Left cardiac atrium (tissue), 4 donors: ENCODE data around the gene APP. TPM values are rescaled to one million over a fixed set of nuclear protein-coding genes. Genes with fewer than 3 reads are reported as not detected.

ENCODE experiments used
- ATAC-seq, 2 donors: fragments of 200-7000 bp; cut with Tn5 transposase; one replicate each; pipeline ENCODE4 v1.9.1; 2020; ENCODE audit warnings: mild to moderate bottlenecking in 2 of 2, moderate library complexity in 2 of 2
- DNase-seq: peaks from one replicate; pipeline ENCODE4 v3.0.0-alpha.2; 2020
- intact Hi-C, 2 donors: fragments of 100-400 bp; cut with DNase I; formaldehyde crosslinking; loops; one replicate each; pipeline versions ENCODE4 v1.14.1 to v1.15.1; 2022 to 2023
- long read RNA-seq: library from polyadenylated mRNA; unstranded; transcript quantifications from one replicate; pipeline ENCODE4 v2.0.0, GENCODE V29; 2021
- total RNA-seq, 2 donors: library from RNA; stranded (reverse); fragmentation: NEBNext Ultra II Directional; extraction: Animal tissue kit (Norgen Biotek cat#: 25700); gene quantifications; one replicate each; pipeline ENCODE4 v1.2.1, GENCODE V29; 2021
- donor health status: DM: no; HTN: yes; CAD: no.
- donor health status: DM: no; HTN: yes; CAD: no; lungs with severe emphysema.
- donor health status: DM: yes; HTN: yes; CAD: no.
- donor health status: Dilated cardiomyopathy.

Gene APP
- total RNA-seq = 100 to 1,000 TPM; 385 to 445 TPM
- long read RNA-seq, transcript APP-204 (17 exons, 3,543 nt) = major isoform, 8 of 30 reads
- long read RNA-seq, transcript APP-201 (18 exons, 3,467 nt) = major isoform, 8 of 30 reads
- long read RNA-seq, partial matches to known transcripts = 7 of 30 reads
- long read RNA-seq, other reads (novel, unspliced or antisense) = 5 of 30 reads

DNA sequence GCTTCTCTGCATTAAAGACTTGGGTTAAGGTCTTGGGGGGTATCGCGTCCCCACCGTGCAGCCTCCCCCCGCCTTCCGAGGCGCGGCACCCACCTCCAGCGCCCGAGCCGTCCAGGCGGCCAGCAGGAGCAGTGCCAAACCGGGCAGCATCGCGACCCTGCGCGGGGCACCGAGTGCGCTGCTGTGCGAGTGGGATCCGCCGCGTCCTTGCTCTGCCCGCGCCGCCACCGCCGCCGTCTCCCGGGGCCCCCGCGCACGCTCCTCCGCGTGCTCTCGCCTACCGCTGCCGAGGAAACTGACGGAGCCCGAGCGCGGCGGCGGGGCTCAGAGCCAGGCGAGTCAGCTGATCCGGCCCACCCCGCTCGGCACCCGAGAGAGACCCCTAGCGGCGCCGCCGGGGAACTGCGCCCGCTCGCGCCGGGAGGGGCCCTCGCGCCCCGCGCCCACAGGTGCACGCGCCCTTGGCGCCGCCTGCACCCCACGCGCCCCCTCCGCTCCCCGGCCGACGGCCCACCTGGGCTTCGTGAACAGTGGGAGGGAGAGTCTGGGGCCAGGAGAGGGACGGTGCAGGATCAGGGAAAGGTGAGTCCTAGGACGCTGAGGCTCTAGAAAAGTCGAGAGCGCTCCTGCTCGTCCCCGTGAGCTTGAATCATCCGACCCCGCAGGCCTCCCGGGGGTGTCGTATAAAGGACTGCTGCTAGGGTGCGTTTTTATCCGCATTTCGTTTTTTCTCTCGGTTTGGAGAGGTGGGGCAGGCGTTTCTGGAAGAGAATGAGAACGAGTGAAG, at the start of gene APP:
Gene APP (minus strand): TSS at position 300 of the 787 bp plus-strand sequence. CDS start 150 bp downstream, at position 150.
- intact Hi-C loops = loop anchor here (5.0 to 10.0 kb wide), 3 partner anchors 273 to 404 kb away; partner anchors contain the start of gene CYYR1 (in 1 of the 2)
- ATAC-seq = peak; percentile 91 to 94
- peak; percentile 90 for DNase-seq

DNA sequence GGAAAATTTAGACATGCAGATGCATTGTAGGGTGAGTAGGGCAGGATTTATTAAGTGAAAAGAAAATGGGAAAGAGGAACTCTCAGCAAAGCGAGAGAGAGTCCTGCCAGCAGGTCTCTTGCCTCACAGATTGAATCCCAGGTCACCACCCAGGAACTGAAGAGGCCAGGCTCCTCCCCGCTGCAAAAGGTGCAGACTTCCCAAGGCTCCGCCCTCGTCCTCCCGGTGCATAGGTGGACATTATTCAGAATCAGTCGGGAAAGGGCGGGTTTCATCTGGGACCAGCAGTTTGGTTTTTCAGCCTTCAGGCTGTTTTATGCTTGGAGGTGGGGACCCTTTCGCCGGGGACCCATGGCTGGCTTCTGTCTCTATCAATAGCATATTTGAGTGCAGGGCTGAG, 41.6 kb upstream of the APP start:
- DNase-seq (no peak), ATAC-seq (no peak)
- intact Hi-C loops = no loop called here

DNA sequence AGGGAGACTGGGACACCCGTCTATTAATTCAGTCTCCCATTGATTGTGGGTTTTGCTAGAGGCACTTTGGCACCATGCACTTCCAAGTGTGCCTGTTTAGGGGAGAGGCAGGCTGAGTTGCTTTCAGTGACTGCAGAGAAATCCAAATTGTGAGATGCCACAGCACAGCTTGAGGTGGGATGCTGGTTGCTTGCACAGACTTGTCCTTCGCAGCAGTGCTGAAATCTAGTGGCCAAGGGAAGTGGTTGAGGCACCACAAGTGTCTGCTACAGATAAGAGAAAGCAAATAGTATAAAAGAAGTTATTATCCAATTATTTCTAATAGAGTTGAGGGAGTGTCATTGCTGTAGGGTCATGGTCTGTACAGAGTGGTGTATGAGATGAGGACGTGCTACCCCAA, 40.0 kb upstream of the APP start:
- no peak for DNase-seq
- ATAC-seq = no peak
- intact Hi-C loops = no loop called here

DNA sequence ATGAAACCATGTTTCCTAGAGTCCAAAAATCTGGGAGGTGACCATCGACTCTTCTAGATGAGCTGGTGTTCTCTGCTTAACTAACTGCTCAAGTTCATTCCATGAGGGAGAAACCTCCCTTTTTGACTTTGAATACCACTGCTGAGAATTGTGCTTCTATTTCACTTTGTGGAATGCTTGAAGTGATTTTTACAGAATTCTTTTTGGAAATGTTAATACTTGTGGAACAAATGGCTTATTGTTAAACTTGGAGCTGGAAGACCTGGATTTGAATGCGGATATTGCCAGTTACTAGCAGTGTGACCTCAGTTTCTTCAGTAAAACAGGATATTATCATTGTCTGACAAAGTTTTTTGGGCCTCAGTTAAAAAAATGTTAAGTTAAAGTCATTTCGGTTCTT, 36.5 kb upstream of the APP start:
- ATAC-seq = no peak
- intact Hi-C loops = no loop called here
- no peak for DNase-seq

DNA sequence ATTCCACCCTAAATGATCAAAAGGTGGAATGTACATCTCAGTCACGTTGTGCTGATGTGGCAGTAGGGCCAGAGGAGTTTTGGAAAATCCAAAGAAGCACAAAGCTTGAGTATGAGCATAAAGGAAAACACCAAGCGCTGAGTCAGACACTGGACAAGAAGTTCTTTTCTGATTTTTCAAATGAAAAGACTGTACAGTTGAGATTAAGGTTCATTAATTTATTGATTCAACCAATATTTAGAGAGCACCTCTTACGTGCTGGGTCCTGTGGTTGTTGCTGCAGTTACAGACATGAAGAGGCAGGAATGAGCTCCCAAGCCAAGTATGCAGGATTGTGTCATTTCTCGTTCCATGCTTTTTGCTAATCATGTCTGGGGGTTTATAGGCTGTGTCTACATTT, 28.9 kb upstream of the APP start:
- no peak for DNase-seq
- no peak for ATAC-seq
- intact Hi-C loops = no loop called here

DNA sequence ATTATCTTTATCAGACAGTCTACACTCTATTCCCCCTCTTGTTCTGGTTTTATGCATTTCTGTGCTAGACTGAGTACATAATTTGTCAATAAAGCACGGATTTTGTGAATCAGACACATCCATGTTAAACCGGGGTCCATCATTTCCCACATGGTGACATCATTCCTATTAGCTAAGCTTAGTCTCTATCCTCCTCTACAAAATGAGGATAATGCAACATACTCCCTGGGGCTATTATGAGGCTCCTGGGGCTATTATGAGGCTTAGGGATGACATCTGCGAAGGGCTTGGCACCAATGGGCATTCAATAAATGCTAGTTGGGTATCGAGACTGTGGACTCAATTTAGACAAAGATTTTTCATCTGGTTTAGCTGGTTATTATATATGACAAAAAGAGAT, 25.1 kb upstream of the APP start:
- ATAC-seq (no peak), DNase-seq (no peak)
- intact Hi-C loops = no loop called here

DNA sequence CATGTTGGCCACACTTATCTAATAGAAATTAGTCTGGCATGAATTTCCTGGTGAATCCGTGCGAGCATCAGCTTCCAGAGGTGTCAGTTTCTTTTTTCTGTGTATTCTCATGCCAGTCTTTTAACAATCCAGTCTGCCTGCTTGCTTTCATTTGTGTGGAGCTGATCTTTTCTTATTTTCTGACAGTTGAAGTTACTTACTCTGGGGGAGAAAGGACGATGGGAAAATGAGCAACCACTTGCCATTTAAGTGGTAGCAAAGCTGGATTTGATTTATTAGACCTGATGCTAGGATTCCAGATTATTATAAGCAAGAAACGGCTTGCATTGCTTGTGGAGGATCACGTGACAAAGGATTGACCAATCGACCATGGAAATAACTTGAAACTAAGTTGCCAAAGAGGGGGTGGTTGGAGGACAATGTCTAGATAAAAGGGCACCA, 24.3 kb upstream of the APP start:
- no peak for DNase-seq
- ATAC-seq = no peak
- intact Hi-C loops = no loop called here

DNA sequence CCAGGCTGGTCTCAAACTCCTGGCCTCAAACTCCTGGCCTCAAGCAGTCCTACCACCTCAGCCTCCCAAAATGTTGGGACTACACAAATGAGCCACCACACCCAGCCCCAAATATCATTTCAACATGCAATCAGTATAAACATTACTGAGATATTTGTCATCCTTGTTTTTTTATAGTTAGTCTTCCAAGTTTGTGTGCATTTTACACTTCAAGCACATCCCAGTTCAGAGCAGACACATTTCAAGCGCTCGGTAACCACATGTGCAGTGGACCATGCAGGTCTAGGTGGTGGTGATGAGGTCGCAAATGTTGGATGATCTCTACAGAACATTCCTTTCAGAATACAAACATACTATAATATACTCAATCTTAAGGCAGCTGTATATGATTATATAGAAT, 23.8 kb upstream of the APP start:
- ATAC-seq (no peak), DNase-seq (no peak)
- intact Hi-C loops = no loop called here

DNA sequence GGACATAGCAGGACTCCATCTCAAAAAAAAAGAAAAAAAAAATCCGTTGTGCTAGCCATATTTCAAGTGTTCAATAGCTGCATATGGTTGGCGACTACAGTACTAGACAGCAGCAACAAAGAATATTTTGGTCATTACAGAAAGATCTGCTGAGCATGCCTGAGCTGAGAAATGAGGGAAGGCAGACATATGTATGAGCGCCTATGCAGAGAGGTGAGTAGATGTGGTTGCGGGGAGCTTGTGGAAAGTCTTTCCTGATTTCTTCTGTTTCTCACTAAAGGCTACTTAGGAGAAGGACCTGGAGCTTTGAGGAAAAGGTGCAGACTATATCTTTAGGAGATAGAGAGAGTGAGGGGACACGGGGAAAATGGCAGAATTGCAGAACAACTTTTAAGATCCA, 21.0 kb upstream of the APP start:
- no peak for ATAC-seq

DNA sequence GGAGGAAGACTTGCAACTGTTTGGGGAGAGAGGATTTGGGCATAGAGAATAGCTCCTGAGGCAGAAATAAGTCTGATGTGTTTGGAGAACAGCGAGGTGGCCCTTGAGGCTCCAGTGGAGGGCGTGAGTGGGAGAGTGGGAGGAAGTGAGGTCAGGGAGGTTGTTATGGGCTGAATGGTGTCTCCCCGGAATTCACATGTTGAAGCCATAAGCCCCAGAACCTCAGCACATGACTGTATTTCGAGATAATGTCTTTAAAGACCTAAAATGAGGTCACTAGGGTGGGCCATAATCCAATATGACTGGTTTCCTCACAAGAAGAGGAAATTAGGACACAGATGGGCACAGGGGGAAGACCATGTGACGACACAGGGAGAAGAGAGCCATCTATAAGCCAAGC, 17.9 kb upstream of the APP start:
- intact Hi-C loops = no loop called here
- ATAC-seq = no peak
- no peak for DNase-seq

More for the DNA sequence above, 21.0 kb upstream of the APP start:
- intact Hi-C loops = no loop called here
- no peak for DNase-seq

DNA sequence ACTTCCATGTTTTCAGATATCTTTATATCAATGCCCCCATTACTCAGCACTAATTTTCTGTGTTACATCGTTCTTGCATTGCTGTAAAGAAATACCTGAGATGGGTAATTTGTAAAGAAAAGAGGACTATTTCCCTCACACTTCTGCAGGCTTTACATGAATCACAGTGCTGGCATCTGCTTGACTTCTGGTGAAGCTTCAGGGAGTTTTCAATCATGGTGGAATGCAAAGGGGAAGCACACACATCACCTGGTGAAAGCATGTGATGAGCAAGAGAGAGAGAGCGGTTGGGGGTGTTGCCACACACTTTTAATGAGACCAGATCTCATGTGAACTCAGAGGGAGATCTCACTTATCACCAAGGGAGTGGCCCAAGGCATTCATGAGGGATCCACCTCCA, 14.9 kb upstream of the APP start:
- DNase-seq = no peak
- intact Hi-C loops = no loop called here

DNA sequence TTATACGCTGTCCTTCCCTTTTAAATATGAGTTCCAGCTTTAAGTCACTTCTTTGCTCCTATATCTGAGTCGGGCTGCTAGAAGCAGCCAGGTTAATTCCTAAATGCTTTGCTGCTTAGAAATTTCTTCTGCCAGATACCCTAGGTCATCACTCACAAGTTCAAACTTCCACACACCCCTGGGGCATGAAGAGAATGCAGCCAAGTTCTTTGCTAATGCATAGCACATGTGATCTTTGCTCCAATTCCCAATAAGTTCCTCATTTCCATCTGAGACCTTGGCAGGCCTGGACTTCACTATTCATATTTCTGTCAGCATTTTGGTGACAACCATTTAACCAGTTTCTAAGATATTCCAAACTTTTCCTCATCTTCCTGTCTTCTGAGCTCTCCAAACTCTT, 14.5 kb upstream of the APP start:
- ATAC-seq (no peak), DNase-seq (no peak)
- intact Hi-C loops = no loop called here

More for the DNA sequence above, 14.9 kb upstream of the APP start:
- no peak for ATAC-seq

DNA sequence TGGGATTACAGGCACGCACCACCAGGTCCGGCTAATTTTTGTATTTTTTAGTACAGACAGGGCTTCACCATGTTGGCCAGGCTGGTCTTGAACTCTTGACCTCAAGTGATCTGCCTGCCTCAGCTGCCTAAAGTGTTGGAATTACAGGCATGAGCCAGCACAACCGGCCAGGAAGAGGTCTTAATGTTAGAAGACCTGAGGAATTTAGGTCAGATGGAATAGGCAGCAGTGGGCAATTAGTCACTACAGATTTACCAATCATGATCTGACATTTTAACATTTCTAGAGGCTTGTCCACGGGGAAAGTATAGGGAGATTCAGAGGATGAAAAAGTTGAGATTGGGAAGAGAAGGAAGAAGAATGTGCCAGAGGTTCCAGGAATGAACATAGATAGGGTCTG, 8.9 kb upstream of the APP start:
- DNase-seq = no peak
- ATAC-seq = no peak
- intact Hi-C loops = loop anchor here in 1 of 2 donors (10.0 kb wide), 1 partner anchor 395 kb away; the partner anchor contains the start of gene CYYR1

DNA sequence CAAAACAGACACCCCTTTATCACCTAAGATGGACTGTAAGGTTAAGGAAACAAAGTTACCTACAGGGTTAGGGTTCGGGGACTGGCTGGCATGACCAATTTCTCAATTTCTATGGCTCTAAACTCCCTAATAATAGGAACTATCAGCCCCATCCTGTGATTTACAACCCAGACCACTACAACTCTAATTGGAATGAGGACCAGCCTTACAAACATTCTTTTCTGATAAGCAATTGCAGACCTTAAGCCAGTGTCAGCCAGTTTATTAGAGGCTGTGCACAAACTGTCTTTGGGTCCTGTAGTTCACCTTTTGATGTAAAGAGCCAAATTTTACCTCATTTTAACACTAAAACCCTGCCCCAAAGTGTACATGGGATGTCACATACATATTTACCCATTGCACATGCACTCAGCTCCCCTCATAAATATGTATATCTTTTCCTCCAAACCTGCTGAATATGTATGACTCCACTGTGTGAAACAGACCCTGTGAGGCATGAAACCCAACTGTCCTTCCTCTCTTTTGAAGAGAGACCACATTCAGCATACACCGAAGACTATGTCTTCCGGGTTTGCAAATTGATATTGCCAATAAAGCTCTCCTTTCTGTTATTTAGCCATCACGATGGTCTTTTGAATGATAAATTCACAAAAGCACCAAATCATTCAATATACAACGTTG, 7.3 kb upstream of the APP start:
- DNase-seq (no peak), ATAC-seq (no peak)
- intact Hi-C loops = loop anchor here in 1 of 2 donors (10.0 kb wide), 1 partner anchor 397 kb away; the partner anchor contains the start of gene CYYR1

DNA sequence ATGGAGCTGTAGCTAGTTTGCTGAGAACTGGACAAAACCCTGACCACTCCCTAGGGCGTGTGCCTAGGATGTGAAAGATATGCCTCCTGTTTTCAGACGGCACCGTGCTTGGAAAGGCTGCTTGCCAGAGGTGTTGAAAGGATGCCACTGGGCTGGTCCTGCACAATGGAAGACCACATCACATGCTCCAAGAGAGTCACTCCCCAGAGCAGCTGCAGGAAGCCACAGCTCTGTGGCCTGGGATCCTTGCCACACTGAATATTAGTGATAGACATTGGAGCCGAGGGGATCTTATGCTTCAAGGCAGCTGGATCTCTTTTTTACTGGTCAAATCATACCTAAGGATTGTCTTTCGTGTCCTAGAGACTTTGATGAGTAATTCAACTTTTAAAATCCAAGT, 6.6 kb upstream of the APP start:
- DNase-seq (peak; percentile 45), ATAC-seq (peak; percentile 41 to 78)
- intact Hi-C loops = loop anchor here in 1 of 2 donors (10.0 kb wide), 1 partner anchor 398 kb away; the partner anchor contains the start of gene CYYR1

DNA sequence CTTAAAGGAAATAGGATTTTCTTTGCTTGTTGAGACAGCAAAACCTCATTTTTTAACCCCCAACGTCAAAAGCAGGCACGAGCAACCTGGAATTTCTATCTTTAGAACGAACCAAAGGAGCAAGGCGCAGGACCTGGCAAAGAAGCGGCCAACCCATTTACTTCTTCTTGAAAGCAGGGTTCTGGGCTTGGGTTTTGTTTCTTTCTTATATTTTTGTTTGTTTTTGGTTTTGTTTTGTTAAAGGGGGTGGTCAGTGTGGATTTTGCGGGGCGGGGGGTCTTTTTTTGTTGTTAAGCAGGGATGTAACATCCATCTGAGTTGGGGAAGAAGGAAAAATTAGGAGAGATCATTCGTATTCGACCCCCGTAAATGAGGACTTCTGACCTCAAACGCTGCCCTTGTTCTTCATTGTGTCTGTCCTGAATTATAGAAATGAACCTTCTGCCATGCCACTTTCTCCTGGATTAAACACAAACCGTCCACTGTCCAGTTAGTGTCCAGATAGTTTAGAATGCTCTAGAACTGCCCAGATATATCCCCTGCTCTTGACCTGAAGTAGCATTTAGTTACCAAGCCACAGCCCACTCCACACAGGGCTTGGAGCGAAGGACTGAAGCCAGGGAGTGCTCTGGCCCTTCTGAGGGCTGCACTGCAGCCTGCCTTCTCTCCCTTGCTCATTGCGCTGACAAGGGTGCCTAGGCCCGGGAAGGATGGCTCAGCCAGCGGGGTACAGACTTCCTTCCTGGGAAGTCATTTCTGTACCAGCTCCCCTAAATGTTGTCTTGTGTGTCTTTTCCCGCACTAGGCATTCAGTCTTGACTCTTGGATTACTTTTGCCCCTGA, 909 bp upstream of the APP start:
- intact Hi-C loops = loop anchor here (5.0 to 10.0 kb wide), 3 partner anchors 274 to 403 kb away; partner anchors contain the start of gene CYYR1 (in 1 of the 2)
- no peak for ATAC-seq
- no peak for DNase-seq

DNA sequence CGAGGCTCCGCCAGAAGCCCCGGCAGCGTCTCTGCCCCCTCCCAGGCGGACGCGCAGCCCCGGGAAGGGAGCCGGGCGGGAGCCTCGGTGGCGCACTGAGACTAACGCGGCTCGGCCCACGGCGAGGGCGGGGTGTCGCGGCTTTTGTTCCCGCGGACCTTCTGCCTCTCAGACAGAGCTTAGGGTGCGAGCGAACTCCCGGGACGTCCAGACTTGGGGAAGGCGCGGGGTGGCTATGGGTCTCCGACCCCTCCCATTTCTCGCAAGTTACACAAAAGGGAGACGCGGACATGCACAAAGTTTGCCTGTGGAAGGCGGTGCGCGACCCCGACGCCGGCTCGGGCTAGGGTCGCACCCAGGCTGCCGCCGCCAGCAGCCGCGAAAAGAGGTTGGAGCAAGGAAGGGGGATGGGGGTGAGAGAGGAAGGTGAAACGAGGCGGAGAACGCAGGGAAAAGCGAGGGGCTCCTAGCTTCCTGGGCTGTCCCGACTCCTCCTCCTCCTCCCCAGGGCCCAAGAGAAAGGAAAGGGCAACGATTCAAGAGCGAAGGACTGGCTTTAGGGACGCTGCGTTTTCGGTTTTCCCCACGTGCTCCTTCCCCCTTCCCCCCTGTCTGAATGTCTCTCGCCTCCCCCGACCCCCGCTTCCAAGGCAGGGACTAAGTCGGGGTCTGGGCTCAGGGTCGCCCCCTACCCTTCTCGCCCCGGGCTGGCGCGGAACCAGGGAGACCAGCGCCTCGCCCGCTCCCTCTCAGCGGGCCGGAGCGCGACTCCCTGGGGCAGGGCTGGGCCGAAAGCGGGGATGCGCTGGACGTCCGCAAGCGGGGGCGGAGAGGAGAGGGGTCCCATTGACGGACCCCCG, 729 bp downstream of the APP start:
- DNase-seq (peak; percentile 69), ATAC-seq (peak; percentile 62 to 80)
- intact Hi-C loops = loop anchor here (5.0 to 10.0 kb wide), 4 partner anchors 95 to 405 kb away; partner anchors contain the start of gene CYYR1 (in 1 of the 2)

DNA sequence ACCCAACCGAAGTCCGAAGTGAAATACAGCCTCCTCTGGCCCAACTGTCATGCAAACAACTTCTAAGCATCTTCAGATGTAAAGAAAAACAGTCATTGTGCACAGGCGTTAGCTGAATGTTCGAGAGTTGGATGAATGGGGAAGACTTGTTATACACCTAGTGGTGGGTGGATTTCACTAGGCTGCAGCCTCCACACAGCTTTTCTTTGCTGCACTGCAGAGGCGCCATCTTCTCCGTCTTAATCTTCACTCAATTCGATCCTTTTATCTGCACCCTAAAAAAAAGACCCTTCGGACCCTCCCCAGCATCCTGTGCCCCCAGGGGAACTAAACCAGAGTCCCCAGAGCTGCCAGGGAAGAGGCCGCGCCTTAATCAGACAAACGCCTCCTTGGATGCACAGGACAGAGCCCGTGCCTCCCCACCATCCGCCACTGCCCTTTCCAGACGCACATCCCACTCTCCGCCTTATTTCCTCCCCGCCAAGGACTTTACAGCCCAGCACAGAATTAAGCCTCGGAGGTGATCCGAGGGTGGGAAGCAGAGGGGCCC, 1.4 kb downstream of the APP start:
- ATAC-seq (peak; percentile 50 to 65), DNase-seq (peak; percentile 30)
- intact Hi-C loops = loop anchor here in 1 of 2 donors (10.0 kb wide), 1 partner anchor 94 kb away; no protein-coding TSS in a partner anchor
